Testis (tissue), 3 donors: ENCODE results near the gene NUDT6. TPM values are rescaled to one million over a fixed set of nuclear protein-coding genes. Genes with fewer than 3 reads are reported as not detected.

ENCODE experiments used
- DNase-seq: peaks from one replicate; pipeline ENCODE4 v3.0.0-alpha.2; 2019
- H3K27ac ChIP-seq, 2 donors: fragments of 200-600 bp; sonication (generic); one replicate each; pipeline ENCODE4 v1.5.1; 2019
- H3K27me3 ChIP-seq: fragments of 200-600 bp; sonication (generic); one replicate; pipeline ENCODE4 v1.5.1; 2019
- H3K36me3 ChIP-seq: fragments of 200-600 bp; sonication (generic); one replicate; pipeline ENCODE4 v1.5.1; 2017; ENCODE audit warnings: low read depth; ENCODE audit errors: missing control alignments
- H3K4me1 ChIP-seq: fragments of 200-600 bp; sonication (generic); one replicate; pipeline ENCODE4 v1.5.1; 2019
- H3K4me3 ChIP-seq, 2 donors: fragments of 200-600 bp; sonication (generic); one replicate each; pipeline ENCODE4 v1.5.1; 2017 to 2019
- H3K9me3 ChIP-seq: fragments of 200-600 bp; sonication (generic); one replicate; pipeline ENCODE4 v1.5.1; 2017
- POLR2A ChIP-seq: fragments of 450-650 bp; IDR thresholded peaks from one replicate; pipeline ENCODE4 v1.6.1; 2017; ENCODE audit warnings: antibody characterized with exemption, mild to moderate bottlenecking, moderate library complexity
- WGBS, 2 donors: methylation state at CpG; one replicate each; pipeline ENCODE4 v1.1.5; 2018; 5-methylcytosine and 5-hydroxymethylcytosine counted together
- intact Hi-C: fragments of 100-400 bp; cut with DNase I; formaldehyde crosslinking; loops from one replicate; pipeline ENCODE4 v1.15.1; 2023; ENCODE audit warnings: low total_unique reads
- polyA plus RNA-seq: library from polyadenylated mRNA; stranded (reverse); fragments of 350-450 nt; fragmentation: Illumina TruSeq; extraction: RNeasy Lipid Tissue Mini Kit (QIAGEN cat#74804); gene quantifications from one replicate; pipeline ENCODE4 v1.2.3, GENCODE V29; 2014; ENCODE audit warnings: low read depth, low replicate concordance; ENCODE audit not compliant: insufficient read depth
- total RNA-seq, 2 donors: library from RNA; depleted of rRNA; stranded (reverse); fragments of >200 nt; gene quantifications; one replicate each; pipeline ENCODE4 v1.2.3, GENCODE V29; 2016
- TF ChIP-seq, protein P1 (sequence below), 3 experiments: fragments of 450-650 bp in 2 of 3; fragments of 200-600 bp in 1 of 3; sonication (generic) in 1 of 3; IDR thresholded peaks; one replicate each; pipeline ENCODE4 v1.5.1; 2016 to 2019; ENCODE audit warnings: antibody characterized with exemption in 3 of 3, mild to moderate bottlenecking in 2 of 3, moderate library complexity in 1 of 3

The NUDT6 gene
- total and polyA plus RNA-seq, 3 donors from 2014 or later = 12.0 to 16.6 (median 15.4) TPM

- no peaks in the 10 kb centered on the region for H3K4me1 ChIP-seq
- intact Hi-C loops = loop anchor here (10.0 kb wide), 1 partner anchor 158 kb away; no protein-coding TSS in a partner anchor
- no peaks in the 10 kb centered on the region for H3K36me3 ChIP-seq
- H3K4me3 ChIP-seq = no peak overlapping the region
- no peak for DNase-seq
- H3K27me3 ChIP-seq = no peaks in the 10 kb centered on the region
- TF ChIP-seq POLR2A = no peak
- TF ChIP-seq, protein P1, sequence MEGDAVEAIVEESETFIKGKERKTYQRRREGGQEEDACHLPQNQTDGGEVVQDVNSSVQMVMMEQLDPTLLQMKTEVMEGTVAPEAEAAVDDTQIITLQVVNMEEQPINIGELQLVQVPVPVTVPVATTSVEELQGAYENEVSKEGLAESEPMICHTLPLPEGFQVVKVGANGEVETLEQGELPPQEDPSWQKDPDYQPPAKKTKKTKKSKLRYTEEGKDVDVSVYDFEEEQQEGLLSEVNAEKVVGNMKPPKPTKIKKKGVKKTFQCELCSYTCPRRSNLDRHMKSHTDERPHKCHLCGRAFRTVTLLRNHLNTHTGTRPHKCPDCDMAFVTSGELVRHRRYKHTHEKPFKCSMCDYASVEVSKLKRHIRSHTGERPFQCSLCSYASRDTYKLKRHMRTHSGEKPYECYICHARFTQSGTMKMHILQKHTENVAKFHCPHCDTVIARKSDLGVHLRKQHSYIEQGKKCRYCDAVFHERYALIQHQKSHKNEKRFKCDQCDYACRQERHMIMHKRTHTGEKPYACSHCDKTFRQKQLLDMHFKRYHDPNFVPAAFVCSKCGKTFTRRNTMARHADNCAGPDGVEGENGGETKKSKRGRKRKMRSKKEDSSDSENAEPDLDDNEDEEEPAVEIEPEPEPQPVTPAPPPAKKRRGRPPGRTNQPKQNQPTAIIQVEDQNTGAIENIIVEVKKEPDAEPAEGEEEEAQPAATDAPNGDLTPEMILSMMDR (IDR thresholded peaks at IDR 0.05) = no peak
- no peak overlapping the region for H3K27ac ChIP-seq
- H3K9me3 ChIP-seq = no peaks in the 10 kb centered on the region
- WGBS, 2 donors = 89 to 100% methylated on average over 1 of the region's 1 CpG
Observed at GRCh38 chr4:122912810-122913575, 9.4 kb downstream of the NUDT6 start.

DNA sequence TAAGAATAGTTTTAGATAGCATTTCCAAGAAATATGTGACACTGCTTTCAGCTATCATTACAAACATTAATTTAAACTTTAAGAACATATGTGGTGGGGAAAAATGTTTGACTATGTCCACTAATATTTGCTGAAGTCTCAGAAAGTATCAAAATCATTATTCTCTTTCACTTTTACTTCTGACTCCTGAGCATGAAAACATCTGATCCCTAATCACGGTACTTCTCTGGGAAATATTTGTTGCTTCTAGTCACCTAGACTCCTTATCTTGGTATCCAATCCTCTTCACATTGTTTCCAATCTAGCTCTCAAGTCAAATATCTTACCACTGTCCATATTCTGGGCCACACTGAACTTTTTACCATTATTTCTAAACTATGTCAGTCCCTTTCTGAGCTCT, 10.8 kb downstream of the NUDT6 start:
- no peaks in the 10 kb centered on the region for H3K36me3 ChIP-seq
- intact Hi-C loops = loop anchor here (10.0 kb wide), 1 partner anchor 157 kb away; no protein-coding TSS in a partner anchor
- no peak for TF ChIP-seq POLR2A
- TF ChIP-seq, protein P1 (IDR thresholded peaks at IDR 0.05) = no peak
- no peaks in the 10 kb centered on the region for H3K27me3 ChIP-seq
- H3K4me3 ChIP-seq = no peak overlapping the region
- no peak overlapping the region for H3K27ac ChIP-seq
- DNase-seq = no peak
- WGBS, 2 donors = 85 to 86% methylated on average over 1 of the region's 1 CpG
- H3K4me1 ChIP-seq = no peaks in the 10 kb centered on the region
- no peaks in the 10 kb centered on the region for H3K9me3 ChIP-seq

- no peaks in the 10 kb centered on the region for H3K9me3 ChIP-seq
- no peak overlapping the region for H3K27ac ChIP-seq
- H3K27me3 ChIP-seq = no peaks in the 10 kb centered on the region
- intact Hi-C loops = loop anchor here (10.0 kb wide), 1 partner anchor 155 kb away; no protein-coding TSS in a partner anchor
- TF ChIP-seq, protein P1 (IDR thresholded peaks at IDR 0.05) = no peak
- TF ChIP-seq POLR2A = no peak
- no peak for DNase-seq
- 68 to 71% methylated on average over 2 of the region's 2 CpGs for WGBS, 2 donors
- H3K36me3 ChIP-seq = no peaks in the 10 kb centered on the region
- H3K4me1 ChIP-seq = no peaks in the 10 kb centered on the region
- no peak overlapping the region for H3K4me3 ChIP-seq
Observed at GRCh38 chr4:122909683-122910082, 12.7 kb downstream of the NUDT6 start.

DNA sequence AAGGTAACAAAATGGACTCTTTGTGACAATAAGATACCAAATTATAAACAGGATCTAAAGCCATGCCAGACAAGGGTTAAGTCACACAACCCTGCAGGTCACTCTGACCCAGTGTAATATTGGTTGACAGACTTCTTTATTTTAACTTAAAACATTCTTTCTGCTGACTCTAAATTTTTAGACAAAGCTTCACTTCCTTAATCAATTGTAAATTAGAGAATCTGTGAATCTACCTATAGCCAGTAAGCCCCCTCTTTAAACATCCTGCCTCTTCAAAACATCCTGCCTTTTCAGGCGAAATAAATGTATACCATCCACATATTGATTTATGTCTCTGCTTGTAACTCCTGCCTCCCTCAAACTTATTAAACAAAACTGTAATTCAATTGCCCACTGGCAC, 14.2 kb downstream of the NUDT6 start:
- Histone ChIP-seq H3K9me3 (no peaks in the 10 kb centered on the region), H3K36me3 (no peaks in the 10 kb centered on the region), H3K27ac (no peak overlapping the region), H3K4me1 (no peaks in the 10 kb centered on the region), H3K27me3 (no peaks in the 10 kb centered on the region), H3K4me3 (no peak overlapping the region)
- intact Hi-C loops = no loop called here
- TF ChIP-seq, protein P1 (IDR thresholded peaks at IDR 0.05) = no peak
- no peak for TF ChIP-seq POLR2A
- no peak for DNase-seq
- 85 to 87% methylated on average over 1 of the region's 1 CpG for WGBS, 2 donors
